ENCODE results near the gene GPX7.
A peak's percentile ranks its signal among the peaks of the same experiment; 100 is the strongest.

GPX7 gene

GRCh38 chr1:52601991-52602855 is at the start of gene GPX7:
Gene GPX7, plus strand, starts transcription at chr1:52602371. Its CDS starts 39 bp downstream, at chr1:52602410.
- in situ Hi-C loops (cut with MboI; ENCODE audit: low sequenced_read_pairs, unreplicated experiment) = no loop called here
- peak; percentile 74 for DNase-seq (ENCODE audit: low spot score)
- no peak for TF ChIP-seq CTCF (IDR thresholded peaks at IDR 0.05; ENCODE audit: borderline replicate concordance, control extremely low read depth, extremely low read depth, insufficient read depth, missing control alignments)

GRCh38 chr1:52552505-52553361 is 49.4 kb upstream of the GPX7 start, which contains the start of gene TUT4:
Gene TUT4, minus strand, starts transcription at chr1:52553092. Its CDS starts 26,812 bp downstream, at chr1:52526280.
- no peak for TF ChIP-seq CTCF (IDR thresholded peaks at IDR 0.05; ENCODE audit: borderline replicate concordance, control extremely low read depth, extremely low read depth, insufficient read depth, missing control alignments)
- in situ Hi-C loops (cut with MboI; ENCODE audit: low sequenced_read_pairs, unreplicated experiment) = no loop called here
- peak; percentile 77 for DNase-seq (ENCODE audit: low spot score)

GRCh38 chr1:52553362-52554266 is 48.6 kb upstream of the GPX7 start:
- in situ Hi-C loops (cut with MboI; ENCODE audit: low sequenced_read_pairs, unreplicated experiment) = no loop called here
- no peak for TF ChIP-seq CTCF (IDR thresholded peaks at IDR 0.05; ENCODE audit: borderline replicate concordance, control extremely low read depth, extremely low read depth, insufficient read depth, missing control alignments)
- peak; percentile 93 for DNase-seq (ENCODE audit: low spot score)

GRCh38 chr1:52554267-52554640 is 47.9 kb upstream of the GPX7 start:
- no peak for DNase-seq (ENCODE audit: low spot score)
- in situ Hi-C loops (cut with MboI; ENCODE audit: low sequenced_read_pairs, unreplicated experiment) = no loop called here
- no peak for TF ChIP-seq CTCF (IDR thresholded peaks at IDR 0.05; ENCODE audit: borderline replicate concordance, control extremely low read depth, extremely low read depth, insufficient read depth, missing control alignments)

GRCh38 chr1:52554756-52555155 is 47.4 kb upstream of the GPX7 start:
- DNase-seq (ENCODE audit: low spot score) = no peak
- in situ Hi-C loops (cut with MboI; ENCODE audit: low sequenced_read_pairs, unreplicated experiment) = no loop called here
- no peak for TF ChIP-seq CTCF (IDR thresholded peaks at IDR 0.05; ENCODE audit: borderline replicate concordance, control extremely low read depth, extremely low read depth, insufficient read depth, missing control alignments)
